GM12891 (cell line): ENCODE results near the gene NALCN.

ENCODE experiments used
- DNase-seq: peaks from one replicate; pipeline ENCODE4 v3.0.0; 2011; ENCODE audit warnings: low spot score; ENCODE audit not compliant: insufficient read length
- FAIRE-seq: peaks from 2 replicates; lab custom pipeline; 2011; peaks lifted over from hg19 to GRCh38; lab: Jason Lieb, UNC
- PAX5 ChIP-seq: IDR thresholded peaks from 2 replicates; pipeline ENCODE4 v1.6.1; 2011; ENCODE audit warnings: low read length, moderate library complexity, mild to moderate bottlenecking; ENCODE audit not compliant: insufficient read depth, severe bottlenecking
- POLR2A ChIP-seq: IDR thresholded peaks from 2 replicates; pipeline ENCODE4 v1.6.1; 2011; ENCODE audit warnings: low read depth, low read length, control low read depth
- POLR2AphosphoS5 ChIP-seq: IDR thresholded peaks from 2 replicates; pipeline ENCODE4 v1.6.1; 2011; ENCODE audit warnings: low read depth, low read length, control low read depth
- POU2F2 ChIP-seq: IDR thresholded peaks from 2 replicates; pipeline ENCODE4 v1.6.1; 2011; ENCODE audit warnings: low read depth, mild to moderate bottlenecking, control low read depth, low read length, moderate library complexity
- SPI1 ChIP-seq: IDR thresholded peaks from 2 replicates; pipeline ENCODE4 v1.6.1; 2011; ENCODE audit warnings: low read depth, low read length, control low read depth
- TAF1 ChIP-seq: IDR thresholded peaks from 2 replicates; pipeline ENCODE4 v1.6.1; 2011; ENCODE audit warnings: low read depth, low read length, control low read depth

NALCN gene

GRCh38 chr13:101036546-101036945, 379.8 kb downstream of the NALCN start:
- FAIRE-seq (no peak), DNase-seq (no peak)
- TF ChIP-seq POLR2A (no peak), TAF1 (no peak), POU2F2 (no peak), SPI1 (no peak), PAX5 (no peak), POLR2AphosphoS5 (no peak)

GRCh38 chr13:101035119-101035620, 381.1 kb downstream of the NALCN start:
- TF ChIP-seq POU2F2 (no peak), PAX5 (no peak), SPI1 (no peak), TAF1 (no peak), POLR2A (no peak), POLR2AphosphoS5 (no peak)

GRCh38 chr13:101026736-101027398, 389.4 kb downstream of the NALCN start:
- DNase-seq (no peak), FAIRE-seq (no peak)
- TF ChIP-seq TAF1 = no peak
- no peak for TF ChIP-seq SPI1
- no peak for TF ChIP-seq POLR2AphosphoS5
- TF ChIP-seq PAX5 = no peak
- no peak for TF ChIP-seq POLR2A
- TF ChIP-seq POU2F2 = no peak

More at GRCh38 chr13:101035119-101035620, 381.1 kb downstream of the NALCN start:
- DNase-seq = no peak
- FAIRE-seq = no peak

- TF ChIP-seq POLR2A = no peak
- no peak for TF ChIP-seq POU2F2
- no peak for TF ChIP-seq TAF1
- no peak for TF ChIP-seq POLR2AphosphoS5
- TF ChIP-seq SPI1 = no peak
- no peak for TF ChIP-seq PAX5
- FAIRE-seq = no peak
- DNase-seq = no peak
Observed at GRCh38 chr13:101026328-101026727, 390.0 kb downstream of the NALCN start.

GRCh38 chr13:101025925-101026324, 390.4 kb downstream of the NALCN start:
- FAIRE-seq = no peak

GRCh38 chr13:101025519-101025918, 390.8 kb downstream of the NALCN start:
- DNase-seq (no peak), FAIRE-seq (no peak)
- TF ChIP-seq POLR2AphosphoS5 (no peak), SPI1 (no peak), PAX5 (no peak), TAF1 (no peak)

More at GRCh38 chr13:101025925-101026324, 390.4 kb downstream of the NALCN start:
- no peak for DNase-seq
- TF ChIP-seq PAX5 (no peak), POLR2AphosphoS5 (no peak), TAF1 (no peak), SPI1 (no peak), POLR2A (no peak), POU2F2 (no peak)

GRCh38 chr13:101019126-101019525, 397.2 kb downstream of the NALCN start:
- TF ChIP-seq TAF1 = no peak
- no peak for TF ChIP-seq SPI1
- TF ChIP-seq POLR2AphosphoS5 = no peak
- no peak for TF ChIP-seq POU2F2
- TF ChIP-seq POLR2A = no peak
- TF ChIP-seq PAX5 = no peak
- DNase-seq (no peak), FAIRE-seq (no peak)

GRCh38 chr13:101018720-101019119, 397.6 kb downstream of the NALCN start:
- no peak for FAIRE-seq
- DNase-seq = no peak
- no peak for TF ChIP-seq POU2F2
- TF ChIP-seq POLR2A = no peak
- TF ChIP-seq PAX5 = no peak
- no peak for TF ChIP-seq SPI1
- no peak for TF ChIP-seq POLR2AphosphoS5
- no peak for TF ChIP-seq TAF1

GRCh38 chr13:101017123-101017872, 399.0 kb downstream of the NALCN start:
- FAIRE-seq (no peak), DNase-seq (no peak)
- TF ChIP-seq PAX5 (no peak), POLR2AphosphoS5 (no peak), TAF1 (no peak), SPI1 (no peak), POU2F2 (no peak), POLR2A (no peak)
